Kidney epithelial cell (primary cell): ENCODE data around the gene EXOG. TPM values are rescaled to one million over a fixed set of nuclear protein-coding genes. Genes with fewer than 3 reads are reported as not detected.

Source experiments
- DNase-seq: peaks from one replicate; pipeline ENCODE4 v3.0.0-alpha.2; 2010; ENCODE audit warnings: low read depth
- H3K27me3 ChIP-seq: 2 replicates; pipeline ENCODE4 v1.6.0; 2011; ENCODE audit warnings: low read length; ENCODE audit not compliant: control insufficient read depth, insufficient read depth
- H3K36me3 ChIP-seq: 2 replicates; pipeline ENCODE4 v1.5.1; 2011; ENCODE audit warnings: low read length; ENCODE audit not compliant: control insufficient read depth, insufficient read depth
- H3K4me3 ChIP-seq: 2 replicates; pipeline ENCODE4 v1.5.1; 2011; ENCODE audit warnings: low read depth, mild to moderate bottlenecking, control low read depth, low read length
- total RNA-seq: library from RNA; depleted of rRNA; stranded (reverse); fragments of >200 nt; gene quantifications from 2 replicates; pipeline ENCODE4 v1.2.3, GENCODE V29; 2015
- TF ChIP-seq, protein P1 (sequence below): IDR thresholded peaks from 2 replicates; pipeline ENCODE4 v1.5.1; 2011; ENCODE audit warnings: mild to moderate bottlenecking, moderate library complexity, low read length, control low read depth, inconsistent platforms; ENCODE audit not compliant: insufficient read depth, poor library complexity, severe bottlenecking

The EXOG gene
- total RNA-seq, 1 donor from 2014 or later = 5.4 TPM

GRCh38 chr3:38471260-38471857, 24.8 kb upstream of the EXOG start:
- H3K4me3 ChIP-seq = no peak overlapping the region
- H3K27me3 ChIP-seq = no peaks in the 10 kb centered on the region
- TF ChIP-seq, protein P1, sequence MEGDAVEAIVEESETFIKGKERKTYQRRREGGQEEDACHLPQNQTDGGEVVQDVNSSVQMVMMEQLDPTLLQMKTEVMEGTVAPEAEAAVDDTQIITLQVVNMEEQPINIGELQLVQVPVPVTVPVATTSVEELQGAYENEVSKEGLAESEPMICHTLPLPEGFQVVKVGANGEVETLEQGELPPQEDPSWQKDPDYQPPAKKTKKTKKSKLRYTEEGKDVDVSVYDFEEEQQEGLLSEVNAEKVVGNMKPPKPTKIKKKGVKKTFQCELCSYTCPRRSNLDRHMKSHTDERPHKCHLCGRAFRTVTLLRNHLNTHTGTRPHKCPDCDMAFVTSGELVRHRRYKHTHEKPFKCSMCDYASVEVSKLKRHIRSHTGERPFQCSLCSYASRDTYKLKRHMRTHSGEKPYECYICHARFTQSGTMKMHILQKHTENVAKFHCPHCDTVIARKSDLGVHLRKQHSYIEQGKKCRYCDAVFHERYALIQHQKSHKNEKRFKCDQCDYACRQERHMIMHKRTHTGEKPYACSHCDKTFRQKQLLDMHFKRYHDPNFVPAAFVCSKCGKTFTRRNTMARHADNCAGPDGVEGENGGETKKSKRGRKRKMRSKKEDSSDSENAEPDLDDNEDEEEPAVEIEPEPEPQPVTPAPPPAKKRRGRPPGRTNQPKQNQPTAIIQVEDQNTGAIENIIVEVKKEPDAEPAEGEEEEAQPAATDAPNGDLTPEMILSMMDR = no peak
- DNase-seq = no peak
- H3K36me3 ChIP-seq = no peaks in the 10 kb centered on the region

DNA sequence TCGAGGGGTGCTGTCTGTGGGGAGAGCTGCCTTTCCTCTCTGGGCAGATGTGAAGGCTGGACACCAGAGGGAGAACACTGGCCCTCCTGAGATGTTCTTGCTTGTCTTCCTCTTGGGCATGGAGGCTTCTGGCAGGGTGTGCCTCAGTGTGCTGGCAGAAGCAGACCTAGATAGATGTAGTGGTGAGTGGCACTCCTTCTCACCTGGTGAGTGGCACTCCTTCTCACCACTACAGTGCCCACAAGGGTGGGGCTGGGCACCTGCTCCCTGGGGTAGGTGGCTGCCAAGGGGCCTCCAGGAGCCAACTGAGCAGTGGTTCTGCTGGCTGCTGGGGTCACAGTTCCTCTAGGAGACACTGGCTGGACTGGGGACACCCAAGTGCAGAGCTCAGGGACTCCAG, 23.8 kb upstream of the EXOG start:
- Histone ChIP-seq H3K27me3 (no peaks in the 10 kb centered on the region), H3K4me3 (no peak overlapping the region), H3K36me3 (no peaks in the 10 kb centered on the region)
- TF ChIP-seq, protein P1 = no peak
- DNase-seq = no peak

DNA sequence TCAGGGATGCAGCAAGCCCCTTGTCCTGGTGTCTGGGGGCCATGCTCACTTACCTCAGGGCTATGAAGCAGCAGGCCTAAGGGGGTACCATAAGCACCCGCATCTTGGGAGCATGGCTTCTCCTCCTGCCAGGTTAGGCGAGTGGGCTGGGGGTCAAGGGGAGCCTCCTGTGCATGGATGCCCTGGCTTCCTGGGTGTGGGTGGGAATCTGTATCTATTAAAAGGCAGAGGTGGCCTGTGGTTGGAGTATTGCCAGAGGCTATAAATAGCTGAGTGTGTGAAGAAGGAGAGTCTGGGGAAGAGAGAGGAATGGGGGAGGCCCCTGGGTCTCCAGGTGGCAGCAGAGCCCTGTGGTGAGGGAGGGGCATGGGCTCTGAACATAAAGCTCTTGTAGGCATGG, 22.9 kb upstream of the EXOG start:
- TF ChIP-seq, protein P1 = no peak
- H3K4me3 ChIP-seq = no peak overlapping the region
- no peak for DNase-seq
- H3K27me3 ChIP-seq = no peaks in the 10 kb centered on the region
- H3K36me3 ChIP-seq = no peaks in the 10 kb centered on the region

GRCh38 chr3:38474928-38475605, 21.1 kb upstream of the EXOG start:
- no peak for DNase-seq
- Histone ChIP-seq H3K36me3 (no peaks in the 10 kb centered on the region), H3K4me3 (no peak overlapping the region), H3K27me3 (no peaks in the 10 kb centered on the region)
- TF ChIP-seq, protein P1 = no peak

- Histone ChIP-seq H3K36me3 (no peaks in the 10 kb centered on the region), H3K27me3 (no peaks in the 10 kb centered on the region), H3K4me3 (no peak overlapping the region)
- TF ChIP-seq, protein P1 = no peak
- no peak for DNase-seq
These were observed 20.4 kb upstream of the EXOG start for GRCh38 chr3:38475716-38476115.
